Glutamatergic neuron (in vitro differentiated cells): Measurements from ENCODE around the gene C1QTNF4. TPM values are rescaled to one million over a fixed set of nuclear protein-coding genes. Genes with fewer than 3 reads are reported as not detected.
"Not testable (repeated sequence)": the region's sequence is repeated elsewhere in the genome, so short reads cannot be mapped to it uniquely, and the experiment has no call there.

ENCODE experiments used
- DNase-seq: peaks from one replicate; pipeline ENCODE4 v3.0.0; 2022
- H3K27ac Mint-ChIP-seq: one replicate; pipeline ENCODE4 v1.8.0; 2020; ENCODE audit warnings: mild to moderate bottlenecking, mixed read lengths, inconsistent platforms; ENCODE audit not compliant: unreplicated experiment
- H3K27me3 Mint-ChIP-seq: one replicate; pipeline ENCODE4 v1.8.0; 2020; ENCODE audit warnings: mild to moderate bottlenecking, moderate library complexity, mixed read lengths, inconsistent platforms; ENCODE audit not compliant: unreplicated experiment
- H3K36me3 Mint-ChIP-seq: one replicate; pipeline ENCODE4 v1.8.0; 2020; ENCODE audit warnings: mild to moderate bottlenecking, mixed read lengths, inconsistent platforms; ENCODE audit not compliant: unreplicated experiment
- H3K4me1 Mint-ChIP-seq: one replicate; pipeline ENCODE4 v1.8.0; 2020; ENCODE audit warnings: mild to moderate bottlenecking, low read depth, mixed read lengths, inconsistent platforms; ENCODE audit not compliant: unreplicated experiment
- H3K4me3 Mint-ChIP-seq: one replicate; pipeline ENCODE4 v1.8.0; 2020; ENCODE audit warnings: mild to moderate bottlenecking, mixed read lengths, inconsistent platforms; ENCODE audit not compliant: unreplicated experiment
- H3K9me3 Mint-ChIP-seq: one replicate; pipeline ENCODE4 v1.8.0; 2020; ENCODE audit warnings: mild to moderate bottlenecking, moderate library complexity, mixed read lengths, inconsistent platforms; ENCODE audit not compliant: unreplicated experiment
- long read RNA-seq: library from polyadenylated mRNA; unstranded; transcript quantifications from one replicate; pipeline ENCODE4 v2.0.0, GENCODE V29; 2020; ENCODE audit not compliant: unreplicated experiment
- total RNA-seq: library from RNA; stranded (reverse); fragmentation: NEBNext Ultra II Directional; extraction: Animal tissue kit (Norgen Biotek cat#: 25700); gene quantifications from one replicate; pipeline ENCODE4 v1.2.1, GENCODE V29; 2021; ENCODE audit not compliant: unreplicated experiment
- TF ChIP-seq, protein P1 (sequence below): fragments of 200-600 bp; sonication (generic); IDR thresholded peaks from one replicate; pipeline ENCODE4 v1.5.0; 2021; ENCODE audit not compliant: partially characterized antibody, unreplicated experiment

Gene C1QTNF4
- 7.0 TPM for total RNA-seq
- long read RNA-seq, transcript C1QTNF4-201 (2 exons, 1,664 nt), result major isoform, 12 of 17 reads
- long read RNA-seq, partial matches to known transcripts, result 0 of 17 reads
- long read RNA-seq, other reads (novel, unspliced or antisense), result 5 of 17 reads

DNA sequence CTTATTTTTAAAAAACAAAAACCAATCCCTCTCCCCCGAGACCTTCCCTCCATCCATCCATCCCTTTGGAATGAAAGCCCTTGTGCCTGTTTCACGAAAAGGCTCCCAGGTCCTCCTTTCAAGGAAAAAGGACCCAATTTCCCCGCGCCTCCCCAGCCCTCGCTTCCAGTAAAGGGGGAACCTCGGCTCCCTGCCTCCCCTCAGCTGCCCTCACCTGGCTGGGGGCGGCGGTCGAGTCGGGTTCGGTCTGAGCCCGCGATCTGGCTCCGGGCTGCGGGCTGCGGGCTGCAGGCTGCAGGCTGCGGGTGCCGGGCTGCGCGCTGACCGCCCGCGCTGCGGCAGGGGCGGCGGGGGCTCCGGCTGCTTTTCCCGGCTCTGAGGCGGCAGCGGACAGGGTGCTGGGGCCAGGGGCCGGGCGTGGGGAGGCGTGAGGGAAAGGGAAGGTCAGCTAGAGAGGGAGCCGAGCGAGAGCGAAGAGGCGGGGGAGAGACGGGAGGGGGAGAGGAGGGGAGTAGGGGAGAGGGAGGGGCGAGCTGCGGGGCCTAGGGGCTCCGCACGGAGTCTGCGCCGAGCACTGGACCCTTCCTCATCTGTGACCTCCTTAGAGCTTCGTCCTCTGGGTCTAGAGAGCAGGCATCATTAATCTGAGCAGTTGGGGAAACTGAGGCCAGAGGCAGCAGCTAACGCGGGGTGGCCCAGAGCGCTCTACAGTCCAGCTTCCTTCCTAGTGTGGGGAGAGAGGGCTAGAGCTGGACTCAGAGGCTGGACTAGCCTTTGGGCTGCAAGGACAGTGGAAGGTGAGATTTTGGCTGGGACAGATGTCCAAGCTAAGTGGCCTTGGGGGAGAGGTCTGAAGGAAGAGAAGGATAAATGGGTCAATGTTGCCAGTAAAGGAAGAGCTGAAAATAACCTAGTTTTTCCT lies at the start of gene C1QTNF4:
Gene C1QTNF4, minus strand, starts transcription at position 478 of the 922 bp plus-strand sequence. CDS start 3,601 bp downstream, outside the sequence.
- peaks cover 23% of the 10 kb centered on the region for H3K27me3 Mint-ChIP-seq
- peak within 1 kb of the TSS; percentile 84 for H3K4me3 Mint-ChIP-seq
- no peaks in the 10 kb centered on the region for H3K36me3 Mint-ChIP-seq
- H3K9me3 Mint-ChIP-seq, result no peaks in the 10 kb centered on the region
- TF ChIP-seq, protein P1, sequence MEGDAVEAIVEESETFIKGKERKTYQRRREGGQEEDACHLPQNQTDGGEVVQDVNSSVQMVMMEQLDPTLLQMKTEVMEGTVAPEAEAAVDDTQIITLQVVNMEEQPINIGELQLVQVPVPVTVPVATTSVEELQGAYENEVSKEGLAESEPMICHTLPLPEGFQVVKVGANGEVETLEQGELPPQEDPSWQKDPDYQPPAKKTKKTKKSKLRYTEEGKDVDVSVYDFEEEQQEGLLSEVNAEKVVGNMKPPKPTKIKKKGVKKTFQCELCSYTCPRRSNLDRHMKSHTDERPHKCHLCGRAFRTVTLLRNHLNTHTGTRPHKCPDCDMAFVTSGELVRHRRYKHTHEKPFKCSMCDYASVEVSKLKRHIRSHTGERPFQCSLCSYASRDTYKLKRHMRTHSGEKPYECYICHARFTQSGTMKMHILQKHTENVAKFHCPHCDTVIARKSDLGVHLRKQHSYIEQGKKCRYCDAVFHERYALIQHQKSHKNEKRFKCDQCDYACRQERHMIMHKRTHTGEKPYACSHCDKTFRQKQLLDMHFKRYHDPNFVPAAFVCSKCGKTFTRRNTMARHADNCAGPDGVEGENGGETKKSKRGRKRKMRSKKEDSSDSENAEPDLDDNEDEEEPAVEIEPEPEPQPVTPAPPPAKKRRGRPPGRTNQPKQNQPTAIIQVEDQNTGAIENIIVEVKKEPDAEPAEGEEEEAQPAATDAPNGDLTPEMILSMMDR, result no peak
- DNase-seq, result peak; percentile 62
- peaks cover 10% of the 10 kb centered on the region for H3K4me1 Mint-ChIP-seq
- H3K27ac Mint-ChIP-seq, result no peak within 1 kb of the TSS

GRCh38 chr11:47642099-47642855 lies 48.1 kb upstream of the C1QTNF4 start, which contains the start of gene MTCH2:
Gene MTCH2 (minus strand): TSS chr11:47642559. CDS start chr11:47642465, 94 bp downstream.
- peak within 1 kb of the TSS; percentile 98 for H3K27ac Mint-ChIP-seq
- peak within 1 kb of the TSS; percentile 100 for H3K4me3 Mint-ChIP-seq
- H3K9me3 Mint-ChIP-seq, result peaks cover 9% of the 10 kb centered on the region
- TF ChIP-seq, protein P1, result peak; percentile 25
- peaks cover 9% of the 10 kb centered on the region for H3K4me1 Mint-ChIP-seq
- peaks cover 5% of the 10 kb centered on the region for H3K36me3 Mint-ChIP-seq
- H3K27me3 Mint-ChIP-seq, result peaks cover 8% of the 10 kb centered on the region
- DNase-seq, result peak; percentile 97

DNA sequence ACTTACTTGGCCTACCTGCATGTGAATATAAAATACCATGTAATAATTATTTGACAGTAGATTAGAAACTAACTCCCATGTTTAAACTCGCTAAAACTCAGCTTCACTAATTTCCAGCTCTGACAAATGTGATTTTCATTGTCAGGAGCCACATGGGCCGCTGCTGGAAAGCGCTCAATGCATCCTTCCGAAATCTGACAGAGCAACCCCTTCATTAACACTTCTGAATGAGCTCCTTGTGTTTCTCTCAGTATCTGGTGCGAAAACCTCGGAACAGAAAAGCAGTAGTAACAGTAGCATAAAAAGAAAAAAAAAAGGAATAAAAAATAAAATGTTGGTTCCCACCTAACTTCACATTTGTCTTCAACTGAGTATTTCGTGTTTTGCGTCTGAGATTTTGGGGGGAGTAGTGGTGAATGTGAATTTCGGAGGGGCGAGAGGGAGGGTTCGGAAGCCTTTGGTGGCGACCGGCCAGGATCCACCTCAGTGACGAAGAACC lies 47.4 kb upstream of the C1QTNF4 start:
- H3K27ac Mint-ChIP-seq, result peak overlapping the region; percentile 98
- peaks cover 8% of the 10 kb centered on the region for H3K27me3 Mint-ChIP-seq
- peaks cover 9% of the 10 kb centered on the region for H3K9me3 Mint-ChIP-seq
- no peak for DNase-seq
- H3K4me3 Mint-ChIP-seq, result peak overlapping the region; percentile 100
- TF ChIP-seq, protein P1, result no peak
- H3K36me3 Mint-ChIP-seq, result peaks cover 5% of the 10 kb centered on the region
- H3K4me1 Mint-ChIP-seq, result peaks cover 9% of the 10 kb centered on the region

GRCh38 chr11:47640506-47640905 lies 46.3 kb upstream of the C1QTNF4 start:
- not testable (repeated sequence) for DNase-seq, H3K4me1 Mint-ChIP-seq, H3K27ac Mint-ChIP-seq, H3K27me3 Mint-ChIP-seq, H3K9me3 Mint-ChIP-seq, H3K36me3 Mint-ChIP-seq
- peak overlapping the region; percentile 100 for H3K4me3 Mint-ChIP-seq

GRCh38 chr11:47636331-47636730 lies 42.1 kb upstream of the C1QTNF4 start:
- DNase-seq, H3K4me3 Mint-ChIP-seq, H3K4me1 Mint-ChIP-seq, H3K36me3 Mint-ChIP-seq, H3K27ac Mint-ChIP-seq, H3K9me3 Mint-ChIP-seq, H3K27me3 Mint-ChIP-seq: not testable (repeated sequence)
